Stomach (tissue), 4 donors: Measurements from ENCODE around the gene ADAMTSL3.

Source experiments
- CTCF ChIP-seq, 7 experiments: fragments of 450-650 bp in 4 of 7; fragments of 200-600 bp in 3 of 7; sonication (generic) in 3 of 7; IDR thresholded peaks; one replicate each; pipeline ENCODE4 v1.5.1; 2016 to 2019; ENCODE audit warnings: antibody characterized with exemption in 7 of 7, control low read depth in 2 of 7, mild to moderate bottlenecking in 1 of 7
- EP300 ChIP-seq: sonication (generic); formaldehyde crosslinking; IDR thresholded peaks from one replicate; pipeline ENCODE4 v1.6.1; 2017; ENCODE audit warnings: antibody characterized with exemption
- POLR2A ChIP-seq, 4 donors: fragments of 450-650 bp; IDR thresholded peaks; one replicate each; pipeline ENCODE4 v1.6.1; 2016; ENCODE audit warnings: antibody characterized with exemption in 4 of 4, control low read depth in 2 of 4, mild to moderate bottlenecking in 1 of 4, moderate library complexity in 1 of 4
- POLR2AphosphoS5 ChIP-seq, 3 donors: sonication (generic); formaldehyde crosslinking; IDR thresholded peaks; one replicate each; pipeline ENCODE4 v1.6.1; 2016; ENCODE audit warnings: antibody characterized with exemption in 3 of 3

DNA sequence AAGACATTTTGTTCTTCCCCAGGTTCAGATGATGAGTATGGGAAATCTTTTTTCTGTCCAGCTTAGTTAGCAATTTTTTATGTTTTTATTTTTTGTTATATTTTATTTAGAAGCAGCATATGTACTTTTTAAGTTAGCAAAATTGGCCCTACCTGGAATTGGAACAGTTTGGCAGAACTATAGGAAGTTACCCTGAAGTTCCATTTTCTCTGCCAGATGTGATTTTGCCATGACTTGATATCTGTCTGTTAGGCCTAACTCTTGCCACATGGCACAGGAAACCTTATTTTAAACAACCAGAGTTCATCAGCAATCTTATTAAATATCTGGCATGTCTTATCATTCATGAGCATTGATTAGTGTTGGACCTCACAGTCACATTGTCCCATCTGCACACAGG, 67.1 kb downstream of the ADAMTSL3 start:
- TF ChIP-seq CTCF (IDR thresholded peaks at IDR 0.05) (no peak), POLR2A (IDR thresholded peaks at IDR 0.05) (no peak), POLR2AphosphoS5 (IDR thresholded peaks at IDR 0.05) (no peak), EP300 (no peak)
